Panc1 (cell line): ENCODE data around the gene ASB16.

Experiments used
- CTCF ChIP-seq: fragments of 450-650 bp; IDR thresholded peaks from 2 replicates; pipeline ENCODE4 v1.5.1; 2017; ENCODE audit warnings: mild to moderate bottlenecking
- POLR2AphosphoS5 ChIP-seq: IDR thresholded peaks from 2 replicates; pipeline ENCODE4 v1.6.1; 2012; ENCODE audit warnings: mild to moderate bottlenecking, low read depth, low read length, moderate library complexity
- REST ChIP-seq, 2 experiments: IDR thresholded peaks; 2 replicates each; pipeline ENCODE4 v1.6.1; 2011 to 2012; ENCODE audit warnings: low read depth in 2 of 2, control low read depth in 1 of 2, low read length in 1 of 2, mild to moderate bottlenecking in 1 of 2, moderate library complexity in 1 of 2; ENCODE audit not compliant: insufficient read depth in 1 of 2
- SIN3A ChIP-seq: IDR thresholded peaks from 2 replicates; pipeline ENCODE4 v1.6.1; 2012; ENCODE audit warnings: low read depth, mild to moderate bottlenecking, low read length, moderate library complexity, borderline replicate concordance; ENCODE audit not compliant: insufficient read depth
- TCF7L2 ChIP-seq: IDR thresholded peaks from 2 replicates; pipeline ENCODE4 v1.6.1; 2011; ENCODE audit warnings: mild to moderate bottlenecking, low read depth, low read length, inconsistent platforms

GRCh38 chr17:44187131-44187899, 16.8 kb downstream of the ASB16 start:
- TF ChIP-seq CTCF (no peak), REST (IDR thresholded peaks at IDR 0.05; ENCODE audit: insufficient read depth in 1 of 2, low read depth in 2 of 2, low read length in 1 of 2) (no peak), TCF7L2 (no peak), POLR2AphosphoS5 (no peak; the same call in 1 of the 2 replicates), SIN3A (no peak)
